HG03064 (cell line): ENCODE data around the gene VPS52.
A peak's percentile ranks its signal among the peaks of the same experiment; 100 is the strongest.
"Not testable (repeated sequence)": the region's sequence is repeated elsewhere in the genome, so short reads cannot be mapped to it uniquely, and the experiment has no call there.

Experiments used
- ATAC-seq: cut with Tn5 transposase; IDR thresholded peaks from one replicate; pipeline ENCODE4 v1.9.1; 2021; ENCODE audit warnings: low read depth; ENCODE audit not compliant: unreplicated experiment

VPS52 gene

DNA sequence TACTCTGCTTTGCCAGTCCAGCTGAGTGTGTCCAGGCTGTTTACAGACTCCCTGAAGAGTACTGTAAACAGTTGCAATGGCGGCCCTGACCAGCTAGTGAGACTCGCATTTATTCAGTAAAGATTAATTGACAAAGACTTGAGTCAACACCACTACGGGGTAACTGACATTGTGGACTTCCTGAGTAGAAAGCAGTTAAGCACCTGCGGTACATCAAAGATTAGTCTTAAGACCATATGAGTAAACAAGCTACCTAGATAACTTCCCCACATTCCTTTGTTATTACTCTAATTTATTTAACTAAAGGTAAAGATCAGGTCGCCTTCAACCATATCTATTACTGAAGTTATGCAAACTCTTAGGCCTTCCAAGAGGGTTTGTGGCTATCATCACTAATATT, 12.6 kb downstream of the VPS52 start:
- no peak for ATAC-seq

DNA sequence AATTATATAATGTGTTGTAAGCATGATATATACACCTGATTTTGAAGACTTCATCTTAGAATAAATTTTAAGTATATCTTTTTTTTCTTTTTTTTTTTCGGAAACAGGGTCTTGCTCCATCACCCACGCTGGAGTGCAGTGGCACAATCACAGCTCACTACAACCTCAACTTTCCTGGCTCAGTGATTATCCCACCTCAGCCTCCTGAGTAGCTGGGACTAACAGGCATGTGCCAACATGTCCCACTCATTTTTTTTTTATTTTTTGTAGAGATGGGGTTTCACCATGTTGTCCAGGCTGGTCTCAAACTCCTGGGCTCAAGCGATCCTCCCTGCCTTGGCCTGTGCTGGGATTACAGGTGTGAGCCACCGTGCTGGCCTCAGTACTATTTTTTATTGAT, 17.1 kb downstream of the VPS52 start:
- no peak for ATAC-seq

DNA sequence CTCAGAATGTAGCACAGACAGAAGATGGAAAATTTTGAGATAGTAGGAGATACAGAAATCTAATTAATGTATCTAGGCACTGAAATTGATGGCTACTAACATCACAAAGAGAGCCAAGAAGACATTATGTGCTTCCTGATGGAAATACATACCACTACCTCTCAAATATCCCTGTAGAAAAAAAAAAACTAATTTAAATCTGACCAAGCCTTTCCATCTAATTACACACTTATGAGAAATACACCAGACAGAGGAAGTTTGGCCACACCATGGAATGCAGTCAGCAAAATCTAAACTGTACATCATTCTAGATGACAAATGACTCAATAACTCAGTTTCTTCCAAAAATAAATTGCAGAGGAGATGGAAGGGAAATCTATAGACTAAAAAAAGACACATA, 18.9 kb downstream of the VPS52 start:
- ATAC-seq, result no peak

DNA sequence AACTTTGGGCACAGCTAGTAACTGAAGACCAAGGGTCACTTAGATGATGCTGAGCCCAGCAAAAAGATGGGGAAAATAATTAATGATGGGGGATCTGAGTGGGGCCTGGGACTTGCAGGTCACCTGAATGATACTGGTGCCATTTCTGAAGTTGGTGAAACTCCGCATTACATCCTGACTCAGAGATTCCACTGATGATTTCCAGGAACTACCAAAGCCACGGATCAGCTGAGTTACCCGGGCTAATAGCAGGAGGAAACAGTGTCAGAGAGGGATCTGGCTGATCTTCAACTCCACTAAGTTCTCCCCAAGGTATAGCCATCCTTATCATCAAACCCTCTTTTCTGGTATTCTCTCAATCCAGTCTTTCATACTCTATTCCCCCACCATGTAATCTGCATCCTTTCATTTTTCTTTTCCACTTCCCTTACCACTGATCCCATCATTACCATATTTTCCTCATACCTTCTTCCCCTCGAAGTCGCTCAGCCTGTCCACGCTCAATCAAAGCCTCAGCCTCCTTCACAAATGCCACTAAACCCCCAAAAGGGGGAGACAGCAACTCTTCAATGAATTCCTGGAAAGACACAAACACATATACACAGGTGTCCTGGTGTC, 20.2 kb downstream of the VPS52 start:
- no peak for ATAC-seq

DNA sequence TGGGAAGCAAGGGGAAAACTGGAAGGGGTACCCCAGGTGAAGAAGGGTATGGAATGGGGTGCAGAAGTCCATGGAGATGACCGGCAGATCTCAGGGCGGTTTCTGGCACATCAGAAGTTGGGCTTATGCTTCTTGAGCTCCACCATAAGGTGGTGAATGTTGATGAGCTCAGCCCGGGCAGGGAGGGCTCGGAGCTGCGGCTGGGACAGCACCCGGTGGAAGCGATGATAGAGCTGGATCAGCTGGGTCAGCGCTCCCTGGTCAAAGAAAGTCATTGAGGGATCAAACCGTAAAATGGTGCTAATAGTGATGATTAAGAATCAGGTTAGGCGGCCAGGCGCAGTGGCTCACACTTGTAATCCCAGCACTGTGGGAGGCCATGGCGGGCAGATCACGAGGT, 20.9 kb downstream of the VPS52 start:
- no peak for ATAC-seq

DNA sequence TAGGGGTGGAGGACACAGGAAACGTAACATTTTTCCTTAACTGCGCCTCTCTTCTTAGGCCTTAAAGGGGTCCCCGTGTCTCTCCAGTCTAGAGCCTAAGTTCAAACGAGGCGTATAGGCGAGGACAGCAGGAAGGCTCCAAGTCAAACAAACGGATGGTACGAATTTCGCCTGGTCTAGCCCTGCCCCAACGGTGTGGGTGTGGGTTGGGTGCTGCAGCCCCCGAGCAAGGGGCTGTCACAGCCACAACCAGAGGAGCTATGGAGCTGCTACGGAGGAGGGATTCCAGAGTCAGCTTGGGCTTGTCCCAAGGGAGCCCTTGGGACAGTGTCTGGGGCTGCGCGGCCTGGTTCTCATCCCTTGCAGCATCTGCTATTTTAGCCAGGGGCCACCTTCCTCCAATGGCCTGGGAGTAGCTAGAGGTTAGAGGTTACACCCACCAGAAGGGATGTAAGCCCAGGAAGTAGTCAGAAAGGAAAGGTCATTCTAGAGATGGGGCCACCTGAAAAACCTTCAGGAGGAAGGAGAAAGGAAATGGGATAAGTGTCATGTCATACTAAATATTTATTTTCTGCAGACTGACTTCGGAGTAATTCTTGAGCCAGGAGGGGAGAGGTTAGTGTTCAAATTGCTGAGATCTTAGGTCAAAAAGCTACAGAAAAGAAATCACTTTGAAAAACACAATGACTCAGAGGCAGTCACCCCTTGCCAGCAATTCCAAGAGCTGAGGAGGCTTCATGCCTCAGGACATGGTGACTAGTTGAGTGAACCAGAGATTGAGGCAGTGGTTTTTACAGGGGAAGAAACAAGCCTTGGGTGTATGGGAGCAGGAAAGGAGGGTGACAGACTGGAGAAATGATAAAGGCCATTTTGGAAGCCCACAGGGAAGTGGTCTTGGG, 21.7 kb downstream of the VPS52 start:
- no peak for ATAC-seq

DNA sequence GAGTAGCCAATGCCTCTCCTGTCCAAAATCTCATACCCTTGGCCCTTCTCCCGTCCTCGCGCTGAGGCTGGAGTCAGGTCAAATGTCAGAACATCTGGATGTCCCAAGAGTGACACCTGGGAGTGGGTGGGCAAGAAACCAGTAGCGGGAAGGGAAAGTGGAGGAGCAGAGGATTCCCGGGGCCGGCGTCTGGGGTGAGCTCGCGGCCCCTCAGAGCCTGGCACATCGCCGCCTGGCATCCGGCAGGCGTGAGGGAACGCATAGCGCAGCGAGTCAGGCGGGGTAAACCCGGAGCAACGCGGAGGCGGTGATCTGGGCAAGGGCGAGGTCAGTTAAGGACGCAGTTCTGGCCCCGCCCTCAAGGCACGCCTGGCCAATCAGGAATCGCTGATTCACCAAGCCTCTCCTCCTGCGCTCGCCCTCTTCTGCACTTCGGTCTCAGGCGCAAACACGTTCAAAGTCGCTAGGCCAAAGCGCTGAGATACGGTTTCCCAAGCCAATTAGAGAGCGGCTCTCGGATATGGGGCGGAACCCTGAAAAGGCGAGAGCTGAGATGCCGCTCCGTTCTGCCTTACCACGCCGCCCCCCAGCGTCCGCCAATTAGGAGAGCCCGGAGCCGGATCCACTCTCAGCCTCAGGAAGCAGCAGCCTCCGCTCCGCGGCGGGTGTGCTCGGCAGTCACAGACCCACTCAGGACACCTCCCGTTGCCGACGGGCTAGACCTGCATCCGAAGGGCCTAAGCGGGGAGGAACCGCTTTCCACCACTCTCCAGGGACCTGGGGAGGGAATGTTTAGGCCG, 22.5 kb downstream of the VPS52 start:
- ATAC-seq, result peak; percentile 85

DNA sequence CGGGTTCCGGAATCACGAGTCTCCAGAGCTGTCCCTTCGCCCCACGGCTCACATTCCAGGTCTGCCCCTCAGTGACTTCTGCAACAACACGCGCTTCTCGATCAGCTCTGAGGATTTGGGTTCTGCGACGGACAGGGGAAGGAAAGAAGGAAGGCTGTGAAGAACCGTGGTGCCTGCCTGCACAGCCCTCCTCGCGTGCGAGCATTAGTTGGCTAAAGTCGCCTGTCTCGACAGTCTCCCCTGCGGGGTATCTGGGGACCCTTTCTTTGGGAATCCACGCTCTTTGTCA, 23.1 kb downstream of the VPS52 start:
- no peak for ATAC-seq

DNA sequence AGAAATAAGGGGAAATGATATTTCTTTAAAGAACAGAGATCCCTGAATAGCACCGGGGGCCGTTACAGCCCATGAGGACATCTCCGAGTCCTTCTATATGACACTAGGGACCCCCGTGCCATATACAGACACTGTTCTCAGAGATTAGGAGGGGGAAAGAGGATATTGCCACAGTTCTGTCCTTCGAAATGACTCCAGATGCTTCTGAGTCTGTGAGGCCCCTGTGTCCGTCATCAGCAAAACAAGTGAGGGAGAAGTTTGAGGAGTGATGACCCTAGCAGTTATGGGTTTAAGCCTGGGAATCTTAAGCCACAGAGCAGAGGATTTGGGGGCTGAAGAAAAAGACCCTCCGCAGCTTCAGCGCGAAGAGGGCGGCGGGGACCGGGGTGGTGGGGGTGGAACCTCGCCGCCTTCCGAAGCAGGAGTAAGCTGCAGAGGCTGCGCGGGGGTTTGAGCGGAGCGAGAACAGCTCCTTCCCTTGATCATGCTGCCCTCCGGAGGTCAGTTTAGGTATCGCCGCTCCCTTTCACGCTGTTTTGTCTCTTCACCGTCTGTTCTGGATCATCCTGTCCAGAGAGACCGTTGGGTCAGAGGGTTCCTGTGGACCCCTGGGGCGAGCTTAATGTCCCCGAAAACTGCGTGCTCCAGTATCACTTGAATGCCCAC, 23.6 kb downstream of the VPS52 start:
- ATAC-seq, result no peak

DNA sequence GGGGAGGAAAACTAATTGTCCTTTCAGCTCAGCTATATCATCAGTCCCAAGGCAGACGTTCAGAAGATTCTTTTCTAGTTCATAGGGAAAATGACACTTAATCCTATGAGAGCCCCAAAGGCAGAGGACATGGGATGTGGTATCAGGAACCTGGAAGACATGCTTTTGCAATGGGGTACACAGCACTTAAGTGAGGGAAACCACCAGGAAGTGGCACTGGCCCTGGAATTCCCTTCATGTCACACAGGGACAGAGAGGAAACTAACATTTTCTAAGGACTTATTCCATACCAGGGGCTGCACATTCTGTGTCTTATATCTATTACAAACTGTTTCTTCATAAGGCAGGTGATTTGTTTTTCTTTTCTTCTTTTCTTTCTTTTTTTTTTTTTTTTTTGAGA, 28.2 kb downstream of the VPS52 start:
- ATAC-seq, result no peak

DNA sequence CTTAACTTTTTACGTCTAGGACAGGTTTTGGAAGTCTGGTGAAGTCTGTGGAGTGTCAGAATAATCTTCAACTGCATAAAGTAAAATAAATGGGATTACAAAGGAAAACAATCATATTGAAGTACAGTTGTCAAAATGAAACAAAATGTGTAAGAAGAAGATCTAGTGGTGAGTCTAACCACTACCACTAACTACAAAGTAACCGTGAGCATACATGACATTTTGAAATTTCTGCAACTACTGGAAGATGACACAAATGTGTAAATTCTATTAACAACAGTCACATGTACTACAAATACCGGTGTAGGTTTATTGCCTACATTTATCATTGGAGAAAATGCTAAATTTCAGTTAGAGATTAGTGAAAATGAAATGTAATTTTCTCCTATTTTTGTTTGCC, 29.7 kb downstream of the VPS52 start:
- no peak for ATAC-seq

DNA sequence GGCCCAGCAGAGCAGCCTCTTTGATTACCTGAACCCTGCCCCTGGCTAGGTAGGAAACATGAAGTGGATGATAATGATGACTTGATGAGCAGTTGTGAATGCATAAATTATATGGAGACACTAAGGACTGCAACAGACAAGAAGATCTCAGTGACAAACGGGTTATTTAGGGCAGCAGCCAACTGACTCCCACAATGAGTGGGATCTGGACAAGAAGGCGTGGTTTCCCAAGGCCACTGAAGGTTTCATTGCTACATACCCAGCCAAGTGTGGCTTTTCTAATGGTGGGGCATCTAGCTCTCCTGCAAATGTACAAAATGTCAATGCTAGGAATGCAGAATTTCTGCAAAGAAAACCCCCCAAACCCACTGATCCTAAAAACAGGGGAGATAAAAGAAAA, 33.9 kb downstream of the VPS52 start:
- no peak for ATAC-seq

DNA sequence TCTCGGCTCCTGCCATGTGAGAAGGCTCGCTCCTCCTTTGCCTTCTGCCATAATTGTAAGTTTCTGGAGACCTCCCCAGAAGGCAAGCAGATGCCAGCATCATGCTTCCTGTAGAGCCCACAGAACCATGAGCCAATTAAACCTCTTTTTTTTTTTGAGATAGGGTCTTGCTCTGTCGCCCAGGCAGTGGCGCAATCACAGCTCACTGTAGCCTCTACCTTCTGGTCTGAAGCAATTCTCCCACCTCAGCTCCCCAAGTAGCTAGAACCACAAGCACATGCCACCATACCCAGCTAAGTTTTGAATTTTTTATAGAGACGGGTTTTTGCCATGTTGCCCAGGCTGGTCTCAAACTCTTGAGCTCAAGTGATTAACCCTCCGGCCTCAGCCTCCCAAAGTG, 34.8 kb downstream of the VPS52 start:
- ATAC-seq, result no peak

DNA sequence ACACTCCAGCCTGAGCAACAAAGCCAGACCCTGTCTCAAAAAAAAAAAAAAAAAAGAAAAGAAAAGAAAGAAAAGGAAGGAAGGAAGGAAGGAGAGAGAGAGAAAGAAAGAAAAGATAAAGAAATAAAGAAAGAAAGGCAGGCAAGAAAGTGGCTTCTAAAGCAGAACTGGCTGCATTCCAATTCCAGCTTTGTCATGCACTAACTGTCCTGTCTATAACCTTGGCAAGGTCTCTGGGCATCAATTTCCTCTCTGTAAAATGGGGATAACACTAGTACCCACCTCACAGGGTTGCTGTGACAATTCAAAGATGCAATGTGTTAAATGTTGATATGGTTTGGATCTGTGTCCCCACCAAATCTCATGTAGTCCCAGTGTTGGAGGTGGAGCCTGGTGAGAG, 35.3 kb downstream of the VPS52 start:
- ATAC-seq, result no peak

DNA sequence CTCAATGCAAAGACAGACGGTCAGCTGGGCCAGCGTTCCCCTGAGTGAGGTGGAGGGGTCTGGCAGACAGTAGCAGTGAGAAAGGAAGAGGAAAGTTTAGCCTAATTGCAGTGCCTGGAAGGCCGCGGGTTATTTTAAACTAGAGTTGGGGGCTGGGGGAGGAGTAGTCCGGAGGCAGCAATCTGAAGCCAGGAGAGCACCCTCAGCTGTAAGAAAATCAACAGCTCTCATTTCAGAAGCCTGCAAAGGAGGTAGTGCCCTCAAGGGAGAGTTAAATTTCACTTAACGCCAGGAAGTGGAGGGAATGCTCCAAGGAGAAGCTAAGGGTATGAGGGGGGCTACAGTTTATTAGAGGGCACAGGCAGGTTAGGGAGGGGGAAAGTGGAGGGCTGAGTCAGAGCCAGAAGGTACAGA, 36.4 kb downstream of the VPS52 start:
- no peak for ATAC-seq

DNA sequence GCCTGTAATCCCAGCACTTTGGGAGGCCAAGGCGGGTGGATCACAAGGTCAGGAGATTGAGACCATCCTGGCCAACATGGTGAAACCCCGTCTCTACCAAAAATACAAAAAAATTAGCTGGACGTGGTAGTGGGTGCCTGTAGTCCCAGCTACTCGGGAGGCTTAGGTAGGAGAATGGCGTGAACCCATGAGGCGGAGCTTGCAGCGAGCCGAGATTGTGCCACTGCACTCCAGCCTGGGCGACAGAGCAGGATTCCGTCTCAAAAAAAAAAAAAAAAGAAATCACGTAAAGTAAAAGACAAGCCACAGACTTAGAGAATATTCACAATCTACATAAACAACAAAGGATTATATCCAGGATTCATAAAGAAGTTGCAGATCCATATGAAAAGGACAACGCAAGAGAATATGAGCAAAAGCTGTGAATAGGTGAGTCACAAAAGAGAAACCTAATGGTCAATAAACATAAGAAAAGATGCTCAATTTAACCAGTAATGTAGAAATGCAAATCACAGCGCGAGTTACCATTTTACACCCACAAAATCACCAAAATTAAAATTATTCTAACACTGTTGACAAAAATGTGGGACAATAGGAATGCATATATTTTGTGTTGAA, 45.1 kb downstream of the VPS52 start:
- not testable (repeated sequence) for ATAC-seq

DNA sequence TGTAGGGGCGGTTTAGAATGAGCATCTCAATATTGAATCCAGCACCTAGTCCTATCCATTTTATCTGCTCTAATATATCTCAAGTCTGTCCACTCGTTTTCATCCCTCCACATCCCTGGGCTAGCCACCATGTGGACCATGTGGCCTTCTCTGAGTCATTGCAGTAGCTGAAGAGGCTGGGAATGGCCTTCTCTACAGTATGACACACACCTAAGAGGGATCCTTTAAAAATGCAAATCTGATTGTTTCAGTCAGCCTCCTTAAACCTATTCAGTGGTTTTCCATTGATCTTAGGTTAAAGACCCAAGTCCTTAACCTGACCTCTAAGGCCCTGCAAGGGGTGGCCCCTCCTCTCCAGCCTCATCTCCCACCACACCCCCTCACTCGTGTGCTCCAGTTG, 54.0 kb downstream of the VPS52 start:
- no peak for ATAC-seq

DNA sequence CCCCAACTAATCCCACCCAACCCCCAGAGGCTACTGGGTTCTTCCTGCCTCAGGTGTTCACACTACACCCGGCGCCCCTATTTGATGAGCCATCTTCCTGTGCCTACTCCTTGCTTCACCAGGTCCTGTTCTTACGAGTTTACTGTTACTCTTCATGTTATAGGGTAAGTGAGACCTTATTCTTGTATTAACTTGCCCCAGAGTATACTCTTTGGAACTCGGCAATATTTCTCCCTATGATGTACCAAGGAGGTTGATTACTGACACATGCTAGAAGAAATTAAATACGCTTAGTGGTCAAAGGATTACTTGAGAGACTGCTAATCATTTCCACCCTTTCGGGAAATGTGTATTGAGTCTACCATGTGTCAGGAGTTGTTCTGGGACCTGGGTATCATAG, 54.4 kb downstream of the VPS52 start:
- no peak for ATAC-seq

DNA sequence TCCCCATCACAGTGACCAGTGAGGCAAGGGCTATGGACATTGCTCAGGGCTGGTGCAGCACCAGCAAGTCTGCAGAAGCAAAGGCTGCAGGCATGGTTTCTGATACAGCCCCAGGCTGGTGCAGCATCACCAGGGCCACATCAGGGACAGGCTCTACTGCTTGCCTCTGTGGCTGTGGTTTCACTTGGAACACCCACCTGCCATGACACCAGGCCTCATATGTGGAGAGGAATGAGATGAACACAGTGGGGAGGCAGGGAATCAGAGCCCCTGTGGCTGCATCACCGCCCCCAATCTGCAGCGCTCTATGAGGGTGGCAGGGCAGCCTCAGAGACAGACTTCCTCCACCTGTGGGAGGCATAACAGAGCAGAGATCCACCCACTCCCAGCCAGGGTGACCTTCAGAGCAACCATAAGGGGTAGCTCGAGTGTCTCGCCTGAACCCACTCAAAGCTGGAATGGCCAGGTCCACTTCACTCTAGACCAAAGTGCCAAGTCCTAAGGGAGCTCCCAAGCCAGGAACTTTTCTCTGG, 55.5 kb downstream of the VPS52 start:
- no peak for ATAC-seq
